RKO (cell line): Measurements from ENCODE around the gene APBA1.

Experiments
- DNase-seq: peaks from one replicate; pipeline ENCODE4 v3.0.0-alpha.2; 2016; ENCODE audit warnings: low spot score

APBA1 gene

DNA sequence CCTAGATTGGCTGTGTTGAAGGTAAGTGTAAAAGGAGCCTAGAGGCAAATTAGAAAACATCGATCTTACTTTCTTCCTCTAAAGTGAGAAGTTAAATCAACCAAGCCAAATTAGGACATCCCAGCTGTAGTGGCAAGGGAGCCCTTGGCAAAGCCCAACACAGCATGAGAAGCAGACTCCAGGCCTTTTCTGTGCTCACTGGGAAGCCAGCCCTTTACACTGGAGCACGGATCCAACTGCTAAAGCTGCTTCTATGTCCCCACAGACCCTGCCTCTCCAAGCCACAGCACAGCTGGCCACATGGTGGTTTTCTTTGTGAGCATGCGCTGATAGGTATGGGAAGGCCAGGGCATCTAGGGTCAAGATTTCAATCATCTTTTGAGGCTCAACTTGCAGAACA, 94.1 kb downstream of the APBA1 start:
- DNase-seq: no peak

GRCh38 chr9:69577123-69577522, 95.0 kb downstream of the APBA1 start:
- no peak for DNase-seq

DNA sequence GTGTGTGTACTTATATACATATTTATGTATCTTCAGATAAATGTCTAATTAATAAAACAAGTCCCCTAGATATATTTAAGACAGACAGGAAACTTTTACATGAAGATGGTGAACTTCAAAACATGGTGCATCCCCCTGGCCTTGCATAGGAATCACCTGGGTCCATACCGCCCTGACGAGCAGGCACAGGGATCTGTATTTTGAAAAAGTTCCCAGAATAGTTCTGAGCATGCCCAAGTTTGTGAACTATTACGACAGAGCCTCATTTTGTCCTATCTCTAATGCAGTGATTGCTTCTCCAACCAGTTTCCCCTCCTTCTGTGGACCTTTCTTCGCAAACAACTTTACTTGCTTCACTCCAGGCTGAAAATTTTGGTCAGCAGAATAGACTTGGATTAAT, 98.1 kb downstream of the APBA1 start:
- no peak for DNase-seq

DNA sequence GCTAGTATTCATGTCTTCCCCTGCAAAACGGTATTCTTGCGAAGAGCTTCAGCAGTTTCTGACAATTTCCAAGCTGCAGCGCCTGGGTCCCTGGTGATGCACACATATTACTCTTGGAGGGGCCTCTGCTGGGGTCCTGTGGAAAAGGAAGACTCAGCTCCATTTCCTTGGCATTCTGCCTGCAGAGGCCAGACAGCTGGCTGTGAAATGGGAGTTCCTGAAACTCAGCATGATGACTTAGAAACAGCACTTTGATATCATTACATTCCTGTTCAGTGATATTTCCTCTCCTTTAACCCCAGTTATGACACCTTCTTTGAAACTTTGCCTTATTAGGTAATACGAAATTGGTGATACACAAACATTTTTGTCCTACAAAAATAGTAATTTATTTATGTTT, 98.5 kb downstream of the APBA1 start:
- DNase-seq: peak; percentile 3

DNA sequence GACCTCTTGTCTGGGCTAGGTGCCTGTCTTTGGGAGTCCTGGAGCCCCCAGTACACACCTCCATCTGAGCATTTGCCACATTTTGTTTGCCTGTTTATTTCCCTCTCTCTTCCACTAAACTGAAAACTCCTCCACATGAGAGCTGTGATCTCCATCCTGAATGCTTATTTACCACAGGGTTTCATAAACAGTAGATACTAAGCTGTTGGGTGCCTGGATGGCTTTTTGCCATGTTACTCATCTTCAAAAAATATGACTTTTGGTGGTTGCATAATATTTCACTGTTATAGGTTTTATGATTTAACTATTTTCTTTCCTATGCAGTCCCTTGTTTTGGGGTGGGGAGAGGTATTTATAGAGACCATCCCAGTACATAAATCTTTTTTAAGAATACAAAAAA, 99.6 kb downstream of the APBA1 start:
- DNase-seq: no peak

GRCh38 chr9:69571032-69571431, 101.1 kb downstream of the APBA1 start:
- DNase-seq: no peak

DNA sequence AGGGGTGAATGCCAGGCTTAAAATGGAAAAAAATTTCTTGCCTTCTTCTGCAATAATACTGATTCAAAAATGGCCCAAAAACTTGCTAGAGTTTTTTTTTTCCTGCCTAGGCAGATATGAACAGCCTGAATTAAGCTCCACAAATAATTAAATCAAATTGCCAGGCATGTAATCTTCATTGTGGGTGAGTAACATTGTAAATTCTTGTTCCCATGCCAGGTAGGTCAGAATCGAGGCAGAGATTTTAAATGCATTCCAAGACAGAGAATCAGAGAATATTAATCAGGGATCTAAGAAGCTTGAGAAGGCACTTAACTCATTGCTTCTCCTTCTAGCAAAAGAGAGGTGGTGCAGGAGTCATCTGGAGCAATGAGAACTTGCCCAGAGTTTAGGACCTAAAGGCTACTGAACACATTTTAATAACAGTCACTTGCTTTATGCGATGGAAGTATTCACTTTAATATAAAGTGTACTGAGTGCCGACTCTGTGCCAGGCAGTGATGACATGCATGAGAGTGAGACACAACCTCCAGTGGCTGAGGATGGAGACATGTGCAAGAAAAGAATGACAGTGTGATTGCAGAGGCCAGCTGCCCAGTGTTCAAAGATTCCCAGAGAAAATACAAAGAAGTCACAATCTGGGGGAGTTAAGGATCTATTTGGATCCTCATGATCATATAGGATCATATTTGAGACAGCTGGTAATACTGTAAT, 102.3 kb downstream of the APBA1 start:
- DNase-seq: no peak

- no peak for DNase-seq
Observed at GRCh38 chr9:69564557-69564956, 107.6 kb downstream of the APBA1 start.

GRCh38 chr9:69559126-69559525, 113.0 kb downstream of the APBA1 start:
- DNase-seq: no peak

DNA sequence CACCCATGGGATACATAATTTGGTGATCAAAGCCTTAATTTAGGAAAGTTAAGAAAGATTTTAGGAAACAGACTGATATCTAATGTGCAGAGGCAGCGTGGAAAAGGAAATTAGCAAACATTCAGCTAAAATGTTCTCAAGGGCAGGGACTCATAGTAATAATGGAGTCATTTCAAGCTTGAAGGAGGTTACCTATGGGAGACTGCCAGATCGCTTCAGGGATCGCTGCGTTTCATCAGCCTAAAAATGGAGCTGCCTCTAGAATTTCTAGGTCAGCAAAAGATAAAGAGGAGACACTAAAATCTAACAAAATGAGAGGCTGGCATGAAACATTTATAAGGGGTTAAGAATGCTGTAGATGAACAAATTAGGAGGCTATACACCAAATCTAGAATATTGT, 115.5 kb downstream of the APBA1 start:
- no peak for DNase-seq

DNA sequence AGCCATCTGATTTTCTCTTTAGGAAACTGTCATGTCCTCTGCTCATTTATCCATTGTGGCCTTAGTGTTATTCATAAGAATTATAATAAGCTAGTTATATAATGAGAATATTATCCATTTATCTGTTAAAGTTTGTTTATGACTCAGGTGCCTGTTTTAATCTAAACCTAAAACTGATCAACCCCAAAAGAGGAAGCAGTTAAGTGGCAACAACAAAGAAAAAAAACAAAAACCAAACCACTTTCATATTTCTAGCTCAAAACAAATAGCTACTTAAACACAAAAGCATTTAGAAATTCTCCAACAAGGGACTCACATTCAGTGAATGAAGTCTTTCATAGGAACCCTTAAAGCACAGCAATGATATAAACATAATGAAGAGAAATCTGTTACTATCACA, 116.4 kb downstream of the APBA1 start:
- no peak for DNase-seq

- no peak for DNase-seq
Observed at GRCh38 chr9:69554945-69555344, 117.2 kb downstream of the APBA1 start.

DNA sequence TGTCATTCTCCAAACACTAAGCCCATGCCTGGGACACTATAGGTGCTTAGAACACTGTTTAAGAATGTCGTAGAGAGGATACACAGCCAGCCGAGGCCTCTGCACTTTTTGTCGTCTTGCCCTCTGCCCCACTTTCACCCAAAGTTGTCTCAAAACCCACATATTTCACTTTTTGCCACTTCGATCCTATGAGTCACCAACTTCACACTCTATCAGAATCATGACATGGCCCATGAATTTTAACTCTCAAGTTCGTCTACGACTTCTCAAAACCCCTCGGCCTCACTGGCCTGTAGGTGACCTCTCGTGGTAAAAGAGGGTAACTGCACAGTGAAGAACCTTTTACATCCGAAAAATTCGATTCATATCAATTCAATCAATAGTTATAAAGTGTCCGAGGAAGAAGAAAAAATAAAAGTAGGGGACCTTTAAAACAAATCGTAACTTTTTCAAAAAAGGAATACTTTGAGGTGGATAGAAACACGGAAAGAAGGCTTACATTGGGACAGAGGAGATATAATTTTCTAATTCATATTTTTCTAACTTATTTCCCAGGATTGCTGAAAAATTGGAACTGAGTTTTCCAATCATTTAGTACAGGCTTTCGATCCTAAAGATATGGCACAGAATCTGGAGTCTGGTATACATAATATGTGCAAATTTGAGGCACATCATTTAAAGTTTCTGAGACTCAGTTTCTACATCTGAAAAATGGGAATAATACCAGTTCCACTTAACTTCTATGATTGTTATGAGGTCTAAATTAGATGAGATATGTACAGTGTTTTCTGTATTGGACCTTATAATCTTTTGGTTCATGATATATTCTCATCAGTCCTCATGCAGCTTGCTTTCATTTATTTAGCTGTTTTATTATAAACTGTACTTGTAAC, 122.6 kb downstream of the APBA1 start:
- peak; percentile 52 for DNase-seq

DNA sequence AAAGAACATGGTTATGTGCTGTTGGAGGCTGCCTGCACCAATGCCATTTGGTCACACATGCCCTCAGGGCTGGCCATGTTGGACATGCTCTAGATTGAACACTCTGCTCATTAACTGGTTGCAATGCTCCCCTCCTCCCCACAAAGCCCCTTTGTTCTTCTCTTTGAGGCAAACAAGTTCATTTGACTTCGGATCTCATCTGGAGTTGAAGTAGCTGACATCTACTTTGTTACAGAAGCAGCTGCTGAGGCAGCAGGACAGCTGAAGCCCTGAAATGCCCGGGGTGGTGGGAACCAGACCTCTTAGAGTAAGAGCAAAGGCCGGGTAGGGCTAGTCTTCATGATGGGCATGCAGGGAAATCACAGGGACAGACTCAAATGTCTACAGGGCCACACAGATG, 123.5 kb downstream of the APBA1 start:
- no peak for DNase-seq

- DNase-seq: peak; percentile 10
Observed at GRCh38 chr9:69546265-69546664, 125.9 kb downstream of the APBA1 start.

GRCh38 chr9:69542942-69543704, 129.0 kb downstream of the APBA1 start:
- DNase-seq: no peak

- DNase-seq: no peak
Observed at GRCh38 chr9:69542058-69542457, 130.1 kb downstream of the APBA1 start.

DNA sequence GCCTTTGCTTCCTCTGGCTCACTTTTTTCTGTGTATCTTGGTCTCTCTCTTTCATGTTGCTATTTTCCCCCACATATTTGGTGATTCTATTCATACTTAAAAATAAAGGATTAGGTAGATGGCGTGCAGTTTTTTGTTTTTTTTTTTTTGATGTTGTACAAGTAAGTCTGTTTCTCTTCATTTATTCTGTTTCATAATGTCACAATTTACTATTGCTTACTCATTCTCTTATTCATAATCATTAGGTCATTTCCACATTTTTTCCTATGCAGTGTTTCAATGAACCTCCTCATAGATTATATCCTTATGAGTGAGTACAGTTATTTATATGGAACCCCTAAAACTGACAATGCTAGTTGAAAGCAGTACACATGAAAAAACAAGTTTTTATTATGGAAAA, 136.3 kb downstream of the APBA1 start:
- DNase-seq: peak; percentile 5

- no peak for DNase-seq
Observed at GRCh38 chr9:69535286-69535832, 136.8 kb downstream of the APBA1 start.

- no peak for DNase-seq
Observed at GRCh38 chr9:69532396-69532795, 139.8 kb downstream of the APBA1 start.

GRCh38 chr9:69527454-69527853, 144.7 kb downstream of the APBA1 start:
- DNase-seq: no peak

GRCh38 chr9:69526699-69527098, 145.5 kb downstream of the APBA1 start:
- DNase-seq: no peak
